Esophagus squamous epithelium (tissue), 4 donors: ENCODE measurements around the gene HPCAL1.

Experiments used
- POLR2A ChIP-seq, 4 donors: fragments of 450-650 bp; IDR thresholded peaks; one replicate each; pipeline ENCODE4 v1.6.1; 2017; ENCODE audit warnings: antibody characterized with exemption in 4 of 4, mild to moderate bottlenecking in 4 of 4, moderate library complexity in 3 of 4
- TF ChIP-seq, protein P1 (sequence below), 6 experiments: fragments of 450-650 bp in 4 of 6; fragments of 200-600 bp in 2 of 6; sonication (generic) in 2 of 6; IDR thresholded peaks; one replicate each; pipeline ENCODE4 v1.5.1; 2016 to 2019; ENCODE audit warnings: antibody characterized with exemption in 6 of 6, mild to moderate bottlenecking in 4 of 6, moderate library complexity in 4 of 6

DNA sequence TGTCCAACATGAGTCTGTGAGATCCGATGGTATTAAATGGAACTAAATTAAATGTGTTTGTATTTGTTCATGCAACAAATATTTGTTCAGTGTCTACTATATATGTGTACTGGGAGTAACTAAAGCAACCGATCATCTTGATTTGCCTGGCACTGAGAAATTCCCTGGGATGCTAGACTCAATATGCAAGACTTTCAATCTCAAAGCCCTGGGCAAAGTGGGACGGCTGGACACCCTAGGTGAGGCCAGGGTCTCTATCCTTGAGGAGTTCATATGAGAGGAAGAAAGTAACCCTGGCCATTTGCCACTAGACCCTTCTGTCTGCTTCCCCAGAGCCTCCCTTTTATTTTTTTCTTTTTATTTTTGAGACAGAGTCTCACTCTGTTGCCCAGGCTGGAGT, 44.0 kb upstream of the HPCAL1 start:
- TF ChIP-seq, protein P1, sequence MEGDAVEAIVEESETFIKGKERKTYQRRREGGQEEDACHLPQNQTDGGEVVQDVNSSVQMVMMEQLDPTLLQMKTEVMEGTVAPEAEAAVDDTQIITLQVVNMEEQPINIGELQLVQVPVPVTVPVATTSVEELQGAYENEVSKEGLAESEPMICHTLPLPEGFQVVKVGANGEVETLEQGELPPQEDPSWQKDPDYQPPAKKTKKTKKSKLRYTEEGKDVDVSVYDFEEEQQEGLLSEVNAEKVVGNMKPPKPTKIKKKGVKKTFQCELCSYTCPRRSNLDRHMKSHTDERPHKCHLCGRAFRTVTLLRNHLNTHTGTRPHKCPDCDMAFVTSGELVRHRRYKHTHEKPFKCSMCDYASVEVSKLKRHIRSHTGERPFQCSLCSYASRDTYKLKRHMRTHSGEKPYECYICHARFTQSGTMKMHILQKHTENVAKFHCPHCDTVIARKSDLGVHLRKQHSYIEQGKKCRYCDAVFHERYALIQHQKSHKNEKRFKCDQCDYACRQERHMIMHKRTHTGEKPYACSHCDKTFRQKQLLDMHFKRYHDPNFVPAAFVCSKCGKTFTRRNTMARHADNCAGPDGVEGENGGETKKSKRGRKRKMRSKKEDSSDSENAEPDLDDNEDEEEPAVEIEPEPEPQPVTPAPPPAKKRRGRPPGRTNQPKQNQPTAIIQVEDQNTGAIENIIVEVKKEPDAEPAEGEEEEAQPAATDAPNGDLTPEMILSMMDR (IDR thresholded peaks at IDR 0.05), result no peak
- TF ChIP-seq POLR2A (IDR thresholded peaks at IDR 0.05), result no peak
